Nephron (organoid): ENCODE measurements around the gene HSD17B2.
A peak's percentile ranks its signal among the peaks of the same experiment; 100 is the strongest.

ENCODE experiments used
- H3K27ac Mint-ChIP-seq, 3 experiments: 2 replicates each; pipeline ENCODE4 v1.8.0; 2020; ENCODE audit warnings: mixed read lengths in 3 of 3, mild to moderate bottlenecking in 2 of 3, moderate library complexity in 1 of 3
- H3K27me3 Mint-ChIP-seq: 2 replicates; pipeline ENCODE4 v1.8.0; 2021; ENCODE audit warnings: low read depth, mild to moderate bottlenecking, moderate library complexity, mixed read lengths
- H3K36me3 Mint-ChIP-seq: 2 replicates; pipeline ENCODE4 v1.8.0; 2020; ENCODE audit warnings: low read depth, mixed read lengths
- H3K4me1 Mint-ChIP-seq: 2 replicates; pipeline ENCODE4 v1.8.0; 2020; ENCODE audit warnings: mixed read lengths
- H3K4me3 Mint-ChIP-seq, 3 experiments: 2 replicates each; pipeline ENCODE4 v1.8.0; 2020; ENCODE audit warnings: mild to moderate bottlenecking in 3 of 3, mixed read lengths in 3 of 3, moderate library complexity in 2 of 3
- H3K9me3 Mint-ChIP-seq: 2 replicates; pipeline ENCODE4 v1.8.0; 2020; ENCODE audit warnings: mixed read lengths
- CTCF ChIP-seq, 3 experiments: fragments of 200-600 bp; sonication (generic); IDR thresholded peaks; one replicate each; pipeline ENCODE4 v1.5.0; 2021; ENCODE audit warnings: antibody characterized with exemption in 3 of 3; ENCODE audit not compliant: unreplicated experiment in 3 of 3

The HSD17B2 gene

DNA sequence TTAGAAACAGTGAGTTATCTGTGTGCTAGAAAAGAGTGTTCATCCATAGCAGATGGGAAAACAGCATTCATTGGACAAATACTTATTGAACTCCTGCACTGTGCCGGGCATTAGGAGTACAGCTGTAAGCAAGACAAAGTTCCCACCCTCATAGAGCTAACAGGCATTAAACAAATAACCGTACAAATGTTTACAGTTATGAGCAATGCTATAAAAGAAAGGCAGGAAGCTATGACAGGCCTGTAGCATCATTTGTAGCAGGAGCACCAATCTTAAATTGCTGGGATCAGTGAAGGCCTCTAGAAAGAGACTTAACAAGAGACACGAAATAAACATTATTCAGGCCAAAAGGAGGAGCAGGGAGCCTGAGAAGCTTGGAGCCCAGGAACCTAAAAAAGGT, 39.4 kb upstream of the HSD17B2 start:
- H3K27ac Mint-ChIP-seq: no peak overlapping the region
- no peak overlapping the region for H3K4me3 Mint-ChIP-seq
- peaks cover 4% of the 10 kb centered on the region for H3K27me3 Mint-ChIP-seq
- TF ChIP-seq CTCF (IDR thresholded peaks at IDR 0.05; ENCODE audit: unreplicated experiment in 3 of 3): no peak
- no peaks in the 10 kb centered on the region for H3K36me3 Mint-ChIP-seq
- peaks cover 15% of the 10 kb centered on the region for H3K4me1 Mint-ChIP-seq
- no peaks in the 10 kb centered on the region for H3K9me3 Mint-ChIP-seq

DNA sequence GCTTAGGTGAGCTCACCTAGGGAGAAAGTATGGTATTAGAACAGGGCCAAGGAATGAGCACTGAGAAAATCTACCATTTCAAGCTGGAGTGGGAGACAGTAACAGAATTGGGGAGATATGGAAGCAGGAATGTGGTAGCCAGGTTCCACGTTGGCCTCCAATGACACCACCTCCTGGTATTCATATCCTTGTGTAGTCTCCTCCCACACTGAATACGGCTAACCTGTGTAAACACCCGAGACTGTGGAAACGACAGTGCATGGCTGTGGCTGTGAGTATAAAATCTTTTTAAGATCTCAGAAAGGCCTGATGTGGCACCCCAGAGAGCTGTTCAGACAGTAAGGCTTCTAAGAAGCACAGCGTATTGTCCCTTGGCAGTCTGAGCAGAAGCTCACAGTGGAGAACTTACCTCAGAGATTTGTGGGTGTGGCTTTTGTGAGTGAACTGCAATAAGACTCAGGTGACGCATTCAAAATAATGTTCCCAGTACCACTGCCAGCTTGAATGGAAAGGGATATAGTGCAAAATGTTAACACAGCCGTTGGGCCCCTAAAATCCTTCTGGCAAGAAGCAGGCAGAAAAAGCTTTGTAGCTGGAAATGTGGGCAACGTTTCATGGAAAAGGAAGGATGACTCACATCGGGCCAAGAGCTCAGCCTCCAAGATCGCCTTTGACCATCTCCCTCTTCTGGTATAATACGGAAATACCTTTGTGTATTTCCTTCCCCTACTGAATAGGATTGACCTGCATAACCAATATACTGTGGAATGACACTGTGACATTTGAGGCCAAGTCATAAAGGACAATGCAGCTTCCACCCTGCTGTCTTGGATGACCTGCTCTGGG, 38.2 kb upstream of the HSD17B2 start:
- peaks cover 4% of the 10 kb centered on the region for H3K27me3 Mint-ChIP-seq
- peaks cover 15% of the 10 kb centered on the region for H3K4me1 Mint-ChIP-seq
- H3K36me3 Mint-ChIP-seq: no peaks in the 10 kb centered on the region
- no peak overlapping the region for H3K4me3 Mint-ChIP-seq
- TF ChIP-seq CTCF (IDR thresholded peaks at IDR 0.05; ENCODE audit: unreplicated experiment in 3 of 3): peak in 2 of 3 experiments; percentile 19 to 22
- H3K27ac Mint-ChIP-seq: no peak overlapping the region
- no peaks in the 10 kb centered on the region for H3K9me3 Mint-ChIP-seq

- peaks cover 12% of the 10 kb centered on the region for H3K4me1 Mint-ChIP-seq
- no peak overlapping the region for H3K4me3 Mint-ChIP-seq
These were observed 37.3 kb upstream of the HSD17B2 start for GRCh38 chr16:81997738-81998137.

GRCh38 chr16:82002831-82003230, 32.2 kb upstream of the HSD17B2 start:
- no peak for TF ChIP-seq CTCF (IDR thresholded peaks at IDR 0.05; ENCODE audit: unreplicated experiment in 3 of 3)
- no peak overlapping the region for H3K27ac Mint-ChIP-seq
- peaks cover 18% of the 10 kb centered on the region for H3K27me3 Mint-ChIP-seq
- peaks cover 2% of the 10 kb centered on the region for H3K9me3 Mint-ChIP-seq
- H3K36me3 Mint-ChIP-seq: no peaks in the 10 kb centered on the region
- peaks cover 11% of the 10 kb centered on the region for H3K4me1 Mint-ChIP-seq
- H3K4me3 Mint-ChIP-seq: no peak overlapping the region

More at GRCh38 chr16:81997738-81998137, 37.3 kb upstream of the HSD17B2 start:
- Mint-ChIP-seq H3K9me3 (no peaks in the 10 kb centered on the region), H3K27ac (no peak overlapping the region), H3K27me3 (peaks cover 9% of the 10 kb centered on the region), H3K36me3 (no peaks in the 10 kb centered on the region)
- no peak for TF ChIP-seq CTCF (IDR thresholded peaks at IDR 0.05; ENCODE audit: unreplicated experiment in 3 of 3)

GRCh38 chr16:82004601-82005000, 30.5 kb upstream of the HSD17B2 start:
- H3K27me3 Mint-ChIP-seq: peaks cover 23% of the 10 kb centered on the region
- H3K9me3 Mint-ChIP-seq: peaks cover 18% of the 10 kb centered on the region
- H3K4me1 Mint-ChIP-seq: peaks cover 11% of the 10 kb centered on the region
- H3K27ac Mint-ChIP-seq: peak overlapping the region; percentile 58 to 68 (median 60)
- H3K36me3 Mint-ChIP-seq: peaks cover 5% of the 10 kb centered on the region
- H3K4me3 Mint-ChIP-seq: no peak overlapping the region
- no peak for TF ChIP-seq CTCF (IDR thresholded peaks at IDR 0.05; ENCODE audit: unreplicated experiment in 3 of 3)
